ENCODE measurements around the gene CNEP1R1. TPM values are rescaled to one million over a fixed set of nuclear protein-coding genes. Genes with fewer than 3 reads are reported as not detected.
A peak's percentile ranks its signal among the peaks of the same experiment; 100 is the strongest.

Gene CNEP1R1
- total and polyA plus RNA-seq, 2 of the 8 experiments (the other 6 are each of a cell fraction or from before 2014, with no cell fraction given): 10.6 to 13.6 TPM

GRCh38 chr16:50065624-50066481 is 40.8 kb downstream of the CNEP1R1 start, which contains the start of gene HEATR3 (continued):
- TF ChIP-seq CHD7 (IDR thresholded peaks at IDR 0.05; ENCODE audit: insufficient replicate concordance, low read length) (no peak), GABPA (IDR thresholded peaks at IDR 0.05; ENCODE audit: borderline replicate concordance, insufficient read depth, low read length) (no peak), BACH1 (IDR thresholded peaks at IDR 0.05; ENCODE audit: low read length) (no peak), RXRA (IDR thresholded peaks at IDR 0.05; ENCODE audit: insufficient read depth, low read depth, low read length) (no peak), SRF (IDR thresholded peaks at IDR 0.05; ENCODE audit: low read depth, low read length) (no peak), YY1 (IDR thresholded peaks at IDR 0.05; ENCODE audit: low read depth, low read length) (no peak), TAF7 (optimal IDR thresholded peaks at IDR 0.05; ENCODE audit: borderline replicate concordance, low read depth, low read length) (peak; percentile 29), SIX5 (IDR thresholded peaks at IDR 0.05; ENCODE audit: low read depth, low read length) (no peak), CHD1 (IDR thresholded peaks at IDR 0.05; ENCODE audit: low read depth, low read length) (no peak), MAFK (IDR thresholded peaks at IDR 0.05; ENCODE audit: low read depth, low read length) (no peak), TCF12 (IDR thresholded peaks at IDR 0.05; ENCODE audit: low read depth, low read length) (no peak)
